ENCODE measurements around the gene ZC3H15. TPM values are rescaled to one million over a fixed set of nuclear protein-coding genes. Genes with fewer than 3 reads are reported as not detected.
"Not testable (repeated sequence)": the region's sequence is repeated elsewhere in the genome, so short reads cannot be mapped to it uniquely, and the experiment has no call there.

The ZC3H15 gene
- total RNA-seq, 1 experiment from 2014 or later: 98.1 TPM

DNA sequence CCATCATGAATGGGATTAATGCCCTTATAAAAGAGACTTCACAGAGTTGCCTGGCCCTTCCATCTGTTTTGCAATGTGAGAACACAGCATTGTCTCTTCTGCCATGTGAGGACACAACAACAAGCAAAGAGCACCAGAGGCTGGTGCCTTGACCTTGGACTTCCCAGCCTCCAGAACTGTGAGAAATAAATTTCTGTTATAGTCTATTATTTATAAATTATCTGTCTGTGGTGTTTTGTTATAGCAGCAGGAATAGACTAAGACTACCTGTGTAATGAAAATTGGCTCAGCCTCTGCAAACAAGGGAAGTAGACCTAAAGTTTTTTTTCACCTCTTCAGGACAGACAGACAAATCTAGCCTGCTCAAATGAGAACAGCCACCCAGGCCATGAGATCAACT lies 19.3 kb upstream of the ZC3H15 start:
- H3K27me3 Mint-ChIP-seq (ENCODE audit: insufficient read depth, unreplicated experiment): no peaks in the 10 kb centered on the region
- H3K27ac Mint-ChIP-seq (ENCODE audit: unreplicated experiment): no peak overlapping the region
- no TSS peak for BruUV-seq (replicated peaks)
- Histone ChIP-seq H3K4me3 (ENCODE audit: low read depth, low read length) (no peak overlapping the region), H3K9me3 (no peaks in the 10 kb centered on the region; the same call in 1 of the 2 replicates), H3K27me3 (replicated peaks; ENCODE audit: control insufficient read depth, insufficient read depth, low read length) (no peaks in the 10 kb centered on the region), H3K4me1 (no peaks in the 10 kb centered on the region), H3K36me3 (ENCODE audit: control insufficient read depth, insufficient read depth, low read length) (no peaks in the 10 kb centered on the region)
- POLR2A ChIA-PET: no interaction called here
- CTCF ChIA-PET: no interaction called here
- H3K4me1 Mint-ChIP-seq (ENCODE audit: low read depth, unreplicated experiment): no peaks in the 10 kb centered on the region
- TF ChIP-seq, protein P1, sequence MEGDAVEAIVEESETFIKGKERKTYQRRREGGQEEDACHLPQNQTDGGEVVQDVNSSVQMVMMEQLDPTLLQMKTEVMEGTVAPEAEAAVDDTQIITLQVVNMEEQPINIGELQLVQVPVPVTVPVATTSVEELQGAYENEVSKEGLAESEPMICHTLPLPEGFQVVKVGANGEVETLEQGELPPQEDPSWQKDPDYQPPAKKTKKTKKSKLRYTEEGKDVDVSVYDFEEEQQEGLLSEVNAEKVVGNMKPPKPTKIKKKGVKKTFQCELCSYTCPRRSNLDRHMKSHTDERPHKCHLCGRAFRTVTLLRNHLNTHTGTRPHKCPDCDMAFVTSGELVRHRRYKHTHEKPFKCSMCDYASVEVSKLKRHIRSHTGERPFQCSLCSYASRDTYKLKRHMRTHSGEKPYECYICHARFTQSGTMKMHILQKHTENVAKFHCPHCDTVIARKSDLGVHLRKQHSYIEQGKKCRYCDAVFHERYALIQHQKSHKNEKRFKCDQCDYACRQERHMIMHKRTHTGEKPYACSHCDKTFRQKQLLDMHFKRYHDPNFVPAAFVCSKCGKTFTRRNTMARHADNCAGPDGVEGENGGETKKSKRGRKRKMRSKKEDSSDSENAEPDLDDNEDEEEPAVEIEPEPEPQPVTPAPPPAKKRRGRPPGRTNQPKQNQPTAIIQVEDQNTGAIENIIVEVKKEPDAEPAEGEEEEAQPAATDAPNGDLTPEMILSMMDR (IDR thresholded peaks at IDR 0.05; ENCODE audit: insufficient read depth in 1 of 2, low read depth in 1 of 2, low read length in 1 of 2, severe bottlenecking in 1 of 2, unreplicated experiment in 1 of 2): no peak
- no peak overlapping the region for H3K4me3 Mint-ChIP-seq (ENCODE audit: unreplicated experiment)
- DNase-seq: no peak
- no peaks in the 10 kb centered on the region for H3K36me3 Mint-ChIP-seq (ENCODE audit: insufficient read depth, unreplicated experiment)
- H3K9me3 Mint-ChIP-seq (ENCODE audit: unreplicated experiment): peaks cover 7% of the 10 kb centered on the region
- intact Hi-C loops (cut with micrococcal nuclease; ENCODE audit: unreplicated experiment): no loop called here

DNA sequence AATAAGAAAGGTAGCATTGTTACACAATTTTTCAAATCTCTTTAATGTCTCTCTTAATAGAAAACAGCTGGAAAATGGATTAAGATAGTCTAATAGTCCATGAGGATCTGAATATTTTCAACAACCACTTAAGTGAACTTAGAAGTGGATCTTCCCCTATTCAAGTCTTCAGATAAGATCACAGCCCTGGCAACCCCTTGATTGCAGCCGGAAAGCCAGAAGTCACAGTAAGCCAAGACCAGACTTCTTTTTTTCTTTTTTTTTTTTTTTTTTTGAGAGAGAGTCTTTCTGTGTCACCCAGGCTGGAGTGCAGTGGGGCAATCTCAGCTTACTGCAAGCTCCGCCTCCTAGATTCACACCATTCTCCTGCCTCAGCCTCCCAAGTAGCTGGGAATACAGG lies 18.6 kb upstream of the ZC3H15 start:
- Histone ChIP-seq H3K9me3 (no peaks in the 10 kb centered on the region; the same call in 1 of the 2 replicates), H3K27me3 (replicated peaks; ENCODE audit: control insufficient read depth, insufficient read depth, low read length) (no peaks in the 10 kb centered on the region), H3K36me3 (ENCODE audit: control insufficient read depth, insufficient read depth, low read length) (no peaks in the 10 kb centered on the region), H3K4me3 (ENCODE audit: low read depth, low read length) (no peak overlapping the region), H3K4me1 (no peaks in the 10 kb centered on the region)
- H3K4me3 Mint-ChIP-seq (ENCODE audit: unreplicated experiment): no peak overlapping the region
- CTCF ChIA-PET: no interaction called here
- TF ChIP-seq, protein P1 (IDR thresholded peaks at IDR 0.05; ENCODE audit: insufficient read depth in 1 of 2, low read depth in 1 of 2, low read length in 1 of 2, severe bottlenecking in 1 of 2, unreplicated experiment in 1 of 2): no peak
- no peaks in the 10 kb centered on the region for H3K36me3 Mint-ChIP-seq (ENCODE audit: insufficient read depth, unreplicated experiment)
- no peak overlapping the region for H3K27ac Mint-ChIP-seq (ENCODE audit: unreplicated experiment)
- H3K9me3 Mint-ChIP-seq (ENCODE audit: unreplicated experiment): peaks cover 7% of the 10 kb centered on the region
- BruUV-seq (replicated peaks): no TSS peak
- POLR2A ChIA-PET: no interaction called here
- H3K4me1 Mint-ChIP-seq (ENCODE audit: low read depth, unreplicated experiment): no peaks in the 10 kb centered on the region
- intact Hi-C loops (cut with micrococcal nuclease; ENCODE audit: unreplicated experiment): no loop called here
- no peak for DNase-seq
- no peaks in the 10 kb centered on the region for H3K27me3 Mint-ChIP-seq (ENCODE audit: insufficient read depth, unreplicated experiment)

DNA sequence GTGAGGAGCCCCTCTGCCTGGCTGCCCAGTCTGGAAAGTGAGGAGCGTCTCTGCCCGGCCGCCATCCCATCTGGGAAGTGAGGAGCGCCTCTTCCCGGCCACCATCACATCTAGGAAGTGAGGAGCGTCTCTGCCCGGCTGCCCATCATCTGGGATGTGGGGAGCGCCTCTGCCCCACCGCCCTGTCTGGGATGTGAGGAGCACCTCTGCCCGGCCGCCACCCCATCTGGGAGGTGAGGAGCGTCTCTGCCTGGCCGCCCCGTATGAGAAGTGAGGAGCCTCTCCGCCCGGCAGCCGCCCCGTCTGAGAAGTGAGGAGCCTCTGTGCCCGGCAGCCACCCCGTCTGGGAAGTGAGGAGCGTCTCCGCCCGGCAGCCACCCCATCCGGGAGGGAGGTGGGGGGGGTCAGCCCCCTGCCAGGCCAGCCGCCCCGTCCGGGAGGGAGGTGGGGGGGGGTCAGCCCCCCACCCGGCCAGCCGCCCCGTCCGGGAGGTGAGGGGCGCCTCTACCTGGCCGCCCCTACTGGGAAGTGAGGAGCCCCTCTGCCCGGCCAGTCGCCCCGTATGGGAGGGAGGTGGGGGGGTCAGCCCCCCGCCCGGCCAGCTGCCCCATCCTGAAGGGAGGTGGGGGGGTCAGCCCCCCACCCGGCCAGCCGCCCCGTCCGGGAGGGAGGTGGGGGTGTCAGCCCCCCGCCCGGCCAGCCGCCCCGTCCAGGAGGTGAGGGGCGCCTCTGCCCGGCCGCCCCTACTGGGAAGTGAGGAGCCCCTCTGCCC lies 13.2 kb upstream of the ZC3H15 start:
- H3K36me3 ChIP-seq (ENCODE audit: control insufficient read depth, insufficient read depth, low read length); H3K9me3 Mint-ChIP-seq (ENCODE audit: unreplicated experiment); H3K4me3 Mint-ChIP-seq (ENCODE audit: unreplicated experiment); CTCF ChIA-PET; H3K27me3 ChIP-seq (replicated peaks; ENCODE audit: control insufficient read depth, insufficient read depth, low read length); H3K27me3 Mint-ChIP-seq (ENCODE audit: insufficient read depth, unreplicated experiment); POLR2A ChIA-PET; H3K36me3 Mint-ChIP-seq (ENCODE audit: insufficient read depth, unreplicated experiment); intact Hi-C loops (cut with micrococcal nuclease; ENCODE audit: unreplicated experiment); H3K4me1 Mint-ChIP-seq (ENCODE audit: low read depth, unreplicated experiment); H3K4me3 ChIP-seq (ENCODE audit: low read depth, low read length); BruUV-seq (replicated peaks); H3K27ac Mint-ChIP-seq (ENCODE audit: unreplicated experiment); DNase-seq; H3K9me3 ChIP-seq; H3K4me1 ChIP-seq: not testable (repeated sequence)

DNA sequence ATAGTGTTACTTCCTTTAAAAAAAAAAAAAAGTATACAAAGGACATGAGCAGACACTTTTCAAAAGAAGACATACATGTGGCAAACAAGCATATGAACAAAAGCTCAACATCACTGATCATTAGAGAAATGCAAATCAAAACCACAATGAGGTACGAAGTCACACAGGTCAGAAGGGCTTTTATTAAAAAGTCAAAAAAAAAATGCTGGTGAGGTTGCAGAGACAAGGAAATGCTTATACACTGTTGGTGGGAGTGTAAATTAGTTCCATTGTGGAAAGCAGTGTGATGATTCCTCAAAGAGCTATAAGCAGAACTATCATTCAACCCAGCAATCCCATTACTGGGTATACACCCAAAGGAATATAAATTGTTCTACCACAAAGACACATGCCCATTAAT lies 11.8 kb upstream of the ZC3H15 start:
- H3K36me3 ChIP-seq (ENCODE audit: control insufficient read depth, insufficient read depth, low read length); CTCF ChIA-PET; H3K27me3 ChIP-seq (replicated peaks; ENCODE audit: control insufficient read depth, insufficient read depth, low read length); H3K4me1 Mint-ChIP-seq (ENCODE audit: low read depth, unreplicated experiment); intact Hi-C loops (cut with micrococcal nuclease; ENCODE audit: unreplicated experiment); BruUV-seq (replicated peaks); H3K4me3 Mint-ChIP-seq (ENCODE audit: unreplicated experiment); POLR2A ChIA-PET; H3K9me3 ChIP-seq; H3K27me3 Mint-ChIP-seq (ENCODE audit: insufficient read depth, unreplicated experiment); H3K9me3 Mint-ChIP-seq (ENCODE audit: unreplicated experiment); H3K36me3 Mint-ChIP-seq (ENCODE audit: insufficient read depth, unreplicated experiment); H3K4me1 ChIP-seq; H3K4me3 ChIP-seq (ENCODE audit: low read depth, low read length); DNase-seq; H3K27ac Mint-ChIP-seq (ENCODE audit: unreplicated experiment): not testable (repeated sequence)
